HG02763 (cell line): ENCODE results near the gene GKAP1.
"Not testable (repeated sequence)": the region's sequence is repeated elsewhere in the genome, so short reads cannot be mapped to it uniquely, and the experiment has no call there.

Source experiments
- ATAC-seq: cut with Tn5 transposase; IDR thresholded peaks from one replicate; pipeline ENCODE4 v1.9.1; 2021; ENCODE audit warnings: mild to moderate bottlenecking, moderate library complexity; ENCODE audit not compliant: unreplicated experiment

Gene GKAP1

DNA sequence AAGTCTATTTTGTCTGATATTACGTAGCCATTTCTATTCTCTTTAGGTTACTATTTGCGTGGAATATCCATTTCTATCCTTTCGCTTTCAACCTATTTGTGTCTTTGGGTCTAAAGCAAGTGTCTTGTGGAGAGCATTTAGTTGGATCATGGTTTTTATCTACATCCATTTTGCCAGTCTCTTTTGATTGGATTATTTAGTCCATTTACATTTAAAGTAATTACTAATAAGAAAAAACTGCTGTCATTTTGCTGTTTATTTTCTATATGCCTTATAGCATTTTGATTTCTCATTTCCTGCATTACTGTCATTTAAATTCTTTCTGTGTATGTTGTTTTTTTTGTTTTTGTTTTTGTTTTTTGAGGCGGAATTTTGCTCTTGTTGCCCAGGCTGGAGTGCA is 83.8 kb downstream of the GKAP1 start:
- no peak for ATAC-seq

GRCh38 chr9:83728591-83729368 is 88.8 kb downstream of the GKAP1 start:
- not testable (repeated sequence) for ATAC-seq

DNA sequence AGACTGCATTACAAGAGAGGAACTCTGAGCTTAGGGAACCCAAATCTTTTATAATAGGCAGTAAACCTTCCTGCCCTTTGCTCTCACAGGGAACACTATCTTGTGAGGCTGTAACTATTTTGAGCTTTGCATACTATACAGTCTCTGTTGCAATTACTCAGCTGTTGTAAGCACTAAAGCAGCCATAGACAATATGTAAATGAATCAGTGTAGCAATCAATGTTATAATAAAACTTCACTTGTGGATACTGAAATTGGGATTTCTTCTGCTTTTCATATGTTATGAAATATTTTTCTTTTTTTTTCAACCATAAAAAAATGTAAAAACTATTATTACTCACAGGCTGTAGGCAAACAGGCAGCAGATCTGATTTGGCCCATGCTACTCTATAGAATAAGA is 93.1 kb downstream of the GKAP1 start:
- no peak for ATAC-seq

DNA sequence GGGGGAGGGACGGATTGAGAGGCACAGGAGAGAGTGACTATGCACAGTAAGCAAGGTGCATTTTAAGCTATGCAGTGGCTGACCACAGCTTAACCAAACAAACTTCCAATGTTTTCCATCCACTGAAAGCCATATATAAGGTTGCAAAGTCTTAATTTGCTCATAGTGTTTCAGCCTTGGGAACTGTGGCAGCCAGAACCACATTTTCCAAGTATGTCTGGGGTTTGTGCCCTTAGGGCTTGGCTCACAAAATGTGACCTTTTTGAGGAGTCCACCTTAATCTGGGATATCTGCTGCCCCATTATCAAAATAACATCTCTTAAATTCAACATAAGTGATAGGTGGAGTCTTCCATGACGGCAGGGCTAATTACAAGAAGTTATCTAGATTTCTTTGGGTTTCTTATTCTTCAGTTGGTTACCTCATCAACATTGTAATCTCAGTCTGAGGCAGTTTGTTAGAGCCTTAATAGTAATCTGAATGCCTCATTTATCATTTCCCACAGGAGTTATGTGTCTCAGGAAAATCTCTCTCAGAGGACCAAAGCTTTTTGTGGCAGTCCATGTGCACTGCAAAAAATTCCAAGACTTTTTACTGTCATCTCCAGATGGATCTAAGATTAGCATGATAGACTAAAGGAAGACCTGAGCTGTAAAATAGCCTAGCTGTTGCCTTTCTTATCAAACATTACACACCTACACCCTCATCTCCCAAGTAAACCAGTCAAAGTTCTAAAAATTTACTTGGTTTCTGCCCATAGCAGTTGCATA is 94.7 kb downstream of the GKAP1 start:
- ATAC-seq = no peak

DNA sequence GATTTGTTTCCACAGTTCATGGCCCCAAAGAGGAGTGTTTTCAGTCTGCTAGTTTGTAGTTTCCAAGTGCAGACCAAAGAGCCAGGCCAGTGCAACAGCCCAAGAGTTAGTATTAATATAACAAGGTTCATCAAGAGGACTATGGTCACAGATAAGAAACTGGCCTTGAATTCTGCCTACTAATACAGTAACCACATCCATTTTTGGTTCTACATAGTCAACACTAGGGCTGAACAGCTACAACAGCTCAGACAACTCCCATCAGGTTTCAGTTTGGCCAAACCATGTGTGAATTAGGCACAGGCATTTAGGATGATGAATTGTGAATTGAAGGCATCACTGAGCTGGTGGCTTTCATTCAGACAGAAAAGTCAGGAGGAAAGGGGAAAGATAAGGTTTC is 96.1 kb downstream of the GKAP1 start:
- no peak for ATAC-seq

DNA sequence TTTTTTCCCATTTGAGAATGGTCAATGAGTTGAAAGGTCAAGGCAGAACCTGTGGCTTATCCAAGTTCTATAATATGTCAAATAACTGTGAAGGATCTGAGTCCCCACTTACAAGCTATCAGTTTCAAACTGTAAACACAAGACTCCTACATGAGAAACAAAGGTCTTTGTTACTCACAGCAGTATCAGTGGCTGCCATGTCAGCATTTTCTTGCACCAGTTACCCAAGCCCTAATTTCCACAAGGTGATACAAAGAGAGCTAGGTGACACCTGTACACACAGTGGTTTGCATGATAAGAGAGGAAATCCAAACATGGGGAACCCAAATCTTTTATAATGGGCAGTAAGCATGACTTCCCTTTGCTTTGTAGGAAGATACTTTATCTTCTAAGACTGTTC is 101.8 kb downstream of the GKAP1 start:
- no peak for ATAC-seq

GRCh38 chr9:83715221-83715620 is 102.3 kb downstream of the GKAP1 start:
- ATAC-seq = no peak

DNA sequence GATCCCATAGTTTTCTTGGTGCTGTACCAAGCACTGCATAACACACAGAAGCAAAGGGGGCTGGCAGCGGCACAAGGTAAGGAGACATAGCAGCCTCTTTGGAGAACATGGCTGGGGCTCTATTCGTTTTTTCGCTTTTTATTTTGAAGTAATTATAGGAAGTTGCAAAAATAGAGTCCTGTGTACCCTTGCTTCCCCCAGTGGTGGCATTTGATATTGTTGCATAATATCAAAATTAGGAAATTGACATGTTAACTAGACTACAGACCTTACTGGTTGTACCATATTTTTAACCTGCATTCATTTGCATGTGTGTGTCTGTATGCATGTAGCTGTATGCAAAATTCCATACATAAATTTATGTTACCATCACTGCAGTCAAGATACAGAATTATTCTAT is 103.2 kb downstream of the GKAP1 start:
- ATAC-seq = no peak

DNA sequence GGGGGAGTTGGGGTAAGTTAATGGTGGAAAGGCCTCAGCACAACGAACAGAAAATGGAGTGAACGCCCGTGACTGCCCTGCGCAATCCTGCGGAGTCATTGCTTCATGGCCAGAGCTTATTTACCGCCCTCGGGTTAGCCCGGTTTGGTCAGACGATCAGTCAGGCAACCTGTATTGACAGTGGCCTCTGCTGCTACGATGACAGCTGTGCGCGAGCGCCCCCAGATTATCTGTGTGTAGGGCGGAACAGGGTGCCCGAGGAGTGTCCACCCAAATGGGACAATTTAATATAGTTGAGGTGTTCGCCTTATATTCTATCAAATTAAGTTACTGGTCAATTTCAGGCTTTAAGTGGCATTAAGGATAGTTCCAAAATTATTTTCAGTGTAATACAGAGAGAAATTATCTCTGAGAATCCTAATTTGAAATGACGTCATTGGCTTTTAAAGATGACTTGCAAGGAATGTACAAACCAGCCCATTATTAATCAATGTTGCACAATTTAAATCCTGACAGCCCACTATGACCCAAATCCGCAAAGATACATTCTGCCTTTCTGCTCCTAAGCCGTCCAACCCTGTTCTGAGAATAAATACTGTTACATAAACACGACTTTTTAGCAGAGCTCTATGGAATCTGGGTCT is 108.9 kb downstream of the GKAP1 start:
- peak; percentile 43 for ATAC-seq

- ATAC-seq = peak; percentile 79
These were observed 109.6 kb downstream of the GKAP1 start, which contains the start of gene UBQLN1 for GRCh38 chr9:83707768-83708514. TSS of gene UBQLN1 (minus strand) at chr9:83707958. CDS start at chr9:83707679, 279 bp downstream.

DNA sequence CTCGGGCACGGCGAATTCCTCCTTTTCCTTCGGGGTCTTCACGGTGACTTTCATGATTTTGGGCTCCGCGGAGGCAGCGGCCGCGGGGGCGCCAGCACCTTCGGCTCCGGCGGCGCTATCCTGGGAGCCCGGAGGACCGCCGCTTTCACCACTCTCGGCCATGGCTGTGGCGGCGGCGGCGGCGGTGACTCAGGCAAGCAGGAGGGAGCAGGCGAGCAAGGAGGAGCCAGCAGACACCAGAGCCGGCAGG is 110.1 kb downstream of the GKAP1 start:
- ATAC-seq = peak; percentile 42

GRCh38 chr9:83706676-83707517 is 110.7 kb downstream of the GKAP1 start:
- peak; percentile 15 for ATAC-seq

DNA sequence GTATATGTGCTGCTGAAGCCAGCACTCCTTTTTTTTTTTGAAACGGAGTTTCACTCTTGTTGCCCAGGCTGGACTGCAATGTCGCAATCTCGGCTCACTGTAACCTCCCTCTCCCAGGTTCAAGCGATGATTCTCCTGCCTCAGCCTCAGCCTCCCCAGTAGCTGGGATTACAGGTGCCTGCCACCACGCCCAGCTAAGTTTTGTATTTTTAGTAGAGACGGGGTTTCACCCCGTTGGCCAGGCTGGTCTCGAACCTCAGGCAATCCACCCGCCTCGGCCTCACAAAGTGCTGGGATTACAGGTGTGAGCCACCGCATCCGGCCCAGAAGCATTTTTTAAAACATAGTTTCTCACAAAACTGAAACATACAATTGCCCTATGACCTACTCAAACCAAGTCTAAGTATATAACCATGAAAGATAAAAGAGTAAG is 112.3 kb downstream of the GKAP1 start:
- not testable (repeated sequence) for ATAC-seq

DNA sequence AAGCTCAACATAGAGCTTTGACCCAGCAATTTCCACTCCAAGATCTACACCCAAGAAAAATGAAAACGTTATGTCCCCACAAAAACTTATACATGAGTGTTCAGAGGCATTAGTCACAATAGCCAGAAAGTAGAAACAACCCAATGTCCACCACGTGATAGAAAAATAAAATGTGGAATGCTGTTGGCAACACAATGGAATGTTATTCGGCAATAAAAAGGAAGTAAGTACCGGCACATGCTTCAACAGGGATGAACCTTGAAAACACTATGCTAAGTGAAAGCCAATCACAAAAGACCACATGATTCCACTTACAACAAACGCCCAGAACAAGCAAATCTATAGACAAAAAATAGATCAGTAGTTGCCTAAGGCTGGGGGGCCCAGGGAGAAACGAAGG is 115.8 kb downstream of the GKAP1 start:
- ATAC-seq = no peak

GRCh38 chr9:83701286-83701685 is 116.3 kb downstream of the GKAP1 start:
- ATAC-seq = no peak

DNA sequence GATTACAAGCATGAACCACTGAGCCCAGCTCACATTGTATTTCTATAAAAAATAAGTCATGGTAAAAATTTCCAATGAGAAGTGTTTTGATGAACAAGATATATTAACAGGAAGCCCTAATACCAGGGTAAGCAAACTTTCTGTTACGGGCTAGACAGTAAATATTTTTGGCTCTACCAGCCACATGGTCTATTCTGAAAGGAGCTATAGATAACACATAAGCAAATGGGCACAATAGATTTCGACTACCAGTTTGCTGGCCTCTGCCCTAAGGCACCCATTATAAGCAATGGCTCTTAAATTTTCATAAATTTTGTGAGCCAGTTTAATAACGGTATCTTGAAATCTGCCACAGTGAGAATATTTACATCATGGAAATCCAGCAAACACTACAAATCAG is 118.0 kb downstream of the GKAP1 start:
- ATAC-seq = peak; percentile 54

DNA sequence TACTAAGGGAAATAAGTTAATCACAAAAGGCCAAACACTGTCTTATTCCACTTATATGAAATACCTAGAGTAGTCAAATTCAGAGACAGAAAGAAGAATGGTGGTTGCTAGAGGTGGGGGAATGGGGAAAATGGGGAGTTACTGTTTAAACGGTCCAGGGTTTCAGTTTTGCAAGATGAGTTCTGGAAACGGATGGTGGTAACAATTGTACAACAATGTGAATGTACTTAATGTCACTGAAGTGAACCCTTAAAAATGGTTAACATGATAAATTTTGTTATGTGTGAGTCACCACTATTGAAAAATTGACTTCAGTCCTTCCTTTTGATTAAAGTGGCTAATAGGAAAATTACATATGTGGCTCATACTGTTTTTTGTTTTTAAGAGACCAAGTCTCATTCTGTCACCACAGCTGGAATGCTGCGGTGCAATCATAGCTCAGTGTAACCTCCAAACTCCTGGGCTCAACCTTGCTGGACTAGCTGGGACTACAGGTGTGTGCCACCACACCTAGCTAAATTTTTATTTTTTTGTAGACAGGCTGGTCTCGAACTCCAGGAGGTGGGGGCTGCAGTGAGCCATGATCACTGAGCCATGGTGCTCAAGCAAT is 118.5 kb downstream of the GKAP1 start:
- ATAC-seq = peak; percentile 36

GRCh38 chr9:83691492-83691891 is 126.1 kb downstream of the GKAP1 start:
- no peak for ATAC-seq
